ENCODE results near the gene ASIC1. TPM values are rescaled to one million over a fixed set of nuclear protein-coding genes. Genes with fewer than 3 reads are reported as not detected.

Gene ASIC1
- polyA plus RNA-seq, 3 donors = not detected

- 86% methylated on average over 3 of the region's 5 CpGs for WGBS (ENCODE audit: insufficient coverage)
- Histone ChIP-seq H3K4me2 (replicated peaks; ENCODE audit: extremely low read depth, low read length, poor library complexity, severe bottlenecking) (peak overlapping the region; percentile 76), H4K20me1 (ENCODE audit: insufficient read depth, low read length) (no peaks in the 10 kb centered on the region), H3K36me3 (replicated peaks in 1 of 2; ENCODE audit: control insufficient read depth in 1 of 2, insufficient read depth in 2 of 2, low read length in 2 of 2) (peaks cover 30 to 42% of the 10 kb centered on the region in 2 donors), H3K9ac (ENCODE audit: insufficient read depth, low read length, poor library complexity, severe bottlenecking) (no peak overlapping the region), H2AFZ (ENCODE audit: insufficient read depth, low read depth, low read length, poor library complexity, severe bottlenecking) (peak overlapping the region; percentile 97), H3K79me2 (ENCODE audit: insufficient read depth, low read length) (peaks cover 13% of the 10 kb centered on the region), H3K27ac (ENCODE audit: low read depth in 1 of 2, low read length in 2 of 2) (peak overlapping the region in 1 of 2 donors; percentile 93), H3K4me1 (ENCODE audit: control insufficient read depth in 1 of 2, insufficient read depth in 2 of 2, low read length in 2 of 2) (peaks cover 11 to 14% of the 10 kb centered on the region in 2 donors), H3K4me3 (replicated peaks in 1 of 3; ENCODE audit: low read depth in 2 of 3, low read length in 3 of 3) (peak overlapping the region in 2 of 3 experiments; percentile 82 to 95), H3K27me3 (ENCODE audit: control insufficient read depth in 2 of 2, insufficient read depth in 2 of 2, low read length in 2 of 2) (no peaks in the 10 kb centered on the region), H3K9me3 (replicated peaks in 1 of 2; ENCODE audit: control insufficient read depth in 1 of 2, insufficient read depth in 1 of 2, low read length in 2 of 2) (no peaks in the 10 kb centered on the region)
- Mint-ChIP-seq H3K27ac (peak overlapping the region in 5 of 7 donors; percentile 1 to 91 (median 88)), H3K9me3 (peaks cover 0 to 2% (median 0%) of the 10 kb centered on the region in 7 donors), H3K4me3 (peak overlapping the region; percentile 83 to 89), H3K36me3 (peaks cover 40 to 42% of the 10 kb centered on the region in 2 donors), H3K4me1 (peaks cover 21% of the 10 kb centered on the region), H3K27me3 (ENCODE audit: low read depth in 3 of 3) (peaks cover 1 to 5% (median 3%) of the 10 kb centered on the region in 3 donors)
- DNase-seq = no peak
- intact Hi-C loops (cut with micrococcal nuclease) = no loop called here
- TF ChIP-seq, protein P1, sequence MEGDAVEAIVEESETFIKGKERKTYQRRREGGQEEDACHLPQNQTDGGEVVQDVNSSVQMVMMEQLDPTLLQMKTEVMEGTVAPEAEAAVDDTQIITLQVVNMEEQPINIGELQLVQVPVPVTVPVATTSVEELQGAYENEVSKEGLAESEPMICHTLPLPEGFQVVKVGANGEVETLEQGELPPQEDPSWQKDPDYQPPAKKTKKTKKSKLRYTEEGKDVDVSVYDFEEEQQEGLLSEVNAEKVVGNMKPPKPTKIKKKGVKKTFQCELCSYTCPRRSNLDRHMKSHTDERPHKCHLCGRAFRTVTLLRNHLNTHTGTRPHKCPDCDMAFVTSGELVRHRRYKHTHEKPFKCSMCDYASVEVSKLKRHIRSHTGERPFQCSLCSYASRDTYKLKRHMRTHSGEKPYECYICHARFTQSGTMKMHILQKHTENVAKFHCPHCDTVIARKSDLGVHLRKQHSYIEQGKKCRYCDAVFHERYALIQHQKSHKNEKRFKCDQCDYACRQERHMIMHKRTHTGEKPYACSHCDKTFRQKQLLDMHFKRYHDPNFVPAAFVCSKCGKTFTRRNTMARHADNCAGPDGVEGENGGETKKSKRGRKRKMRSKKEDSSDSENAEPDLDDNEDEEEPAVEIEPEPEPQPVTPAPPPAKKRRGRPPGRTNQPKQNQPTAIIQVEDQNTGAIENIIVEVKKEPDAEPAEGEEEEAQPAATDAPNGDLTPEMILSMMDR (IDR thresholded peaks at IDR 0.05) = no peak
These were observed 28.8 kb downstream of the ASIC1 start for GRCh38 chr12:50086148-50086547.

- peaks cover 49 to 50% of the 10 kb centered on the region in 2 donors for H3K36me3 Mint-ChIP-seq
- Histone ChIP-seq H4K20me1 (ENCODE audit: insufficient read depth, low read length) (no peaks in the 10 kb centered on the region), H3K27me3 (ENCODE audit: control insufficient read depth in 2 of 2, insufficient read depth in 2 of 2, low read length in 2 of 2) (no peaks in the 10 kb centered on the region), H3K27ac (ENCODE audit: low read depth in 1 of 2, low read length in 2 of 2) (no peak overlapping the region), H3K36me3 (replicated peaks in 1 of 2; ENCODE audit: control insufficient read depth in 1 of 2, insufficient read depth in 2 of 2, low read length in 2 of 2) (peaks cover 37 to 52% of the 10 kb centered on the region in 2 donors), H2AFZ (ENCODE audit: insufficient read depth, low read depth, low read length, poor library complexity, severe bottlenecking) (no peak overlapping the region), H3K9me3 (replicated peaks in 1 of 2; ENCODE audit: control insufficient read depth in 1 of 2, insufficient read depth in 1 of 2, low read length in 2 of 2) (no peaks in the 10 kb centered on the region), H3K4me3 (replicated peaks in 1 of 3; ENCODE audit: low read depth in 2 of 3, low read length in 3 of 3) (no peak overlapping the region), H3K9ac (ENCODE audit: insufficient read depth, low read length, poor library complexity, severe bottlenecking) (no peak overlapping the region), H3K79me2 (ENCODE audit: insufficient read depth, low read length) (peaks cover 13% of the 10 kb centered on the region), H3K4me1 (ENCODE audit: control insufficient read depth in 1 of 2, insufficient read depth in 2 of 2, low read length in 2 of 2) (peaks cover 11 to 14% of the 10 kb centered on the region in 2 donors), H3K4me2 (replicated peaks; ENCODE audit: extremely low read depth, low read length, poor library complexity, severe bottlenecking) (no peak overlapping the region)
- DNase-seq = no peak
- TF ChIP-seq, protein P1 (IDR thresholded peaks at IDR 0.05) = no peak
- H3K9me3 Mint-ChIP-seq = no peaks in the 10 kb centered on the region
- intact Hi-C loops (cut with micrococcal nuclease) = no loop called here
- no peak overlapping the region for H3K4me3 Mint-ChIP-seq
- H3K27me3 Mint-ChIP-seq (ENCODE audit: low read depth in 3 of 3) = peaks cover 0 to 2% (median 1%) of the 10 kb centered on the region in 3 donors
- H3K27ac Mint-ChIP-seq = no peak overlapping the region
- WGBS (ENCODE audit: insufficient coverage) = 100% methylated on average over 5 of the region's 9 CpGs
- peaks cover 21% of the 10 kb centered on the region for H3K4me1 Mint-ChIP-seq
These were observed 29.8 kb downstream of the ASIC1 start for GRCh38 chr12:50087151-50087550.

All from CD14-positive monocyte (primary cell).